Lung microvascular endothelial cell (primary cell): ENCODE data around the gene KNSTRN. TPM values are rescaled to one million over a fixed set of nuclear protein-coding genes. Genes with fewer than 3 reads are reported as not detected.

Source experiments
- DNase-seq, 2 donors: peaks; one replicate each; pipeline versions ENCODE4 v3.0.0 to v3.0.0-alpha.2; 2010; ENCODE audit warnings: low read depth in 2 of 2
- total RNA-seq: library from RNA; depleted of rRNA; stranded (reverse); fragments of >200 nt; gene quantifications from 2 replicates; pipeline ENCODE4 v1.2.1, GENCODE V29; 2014

Gene KNSTRN
- total RNA-seq, 1 donor from 2014 or later: 10.9 TPM

GRCh38 chr15:40345867-40346578 is 36.5 kb upstream of the KNSTRN start:
- DNase-seq: no peak

DNA sequence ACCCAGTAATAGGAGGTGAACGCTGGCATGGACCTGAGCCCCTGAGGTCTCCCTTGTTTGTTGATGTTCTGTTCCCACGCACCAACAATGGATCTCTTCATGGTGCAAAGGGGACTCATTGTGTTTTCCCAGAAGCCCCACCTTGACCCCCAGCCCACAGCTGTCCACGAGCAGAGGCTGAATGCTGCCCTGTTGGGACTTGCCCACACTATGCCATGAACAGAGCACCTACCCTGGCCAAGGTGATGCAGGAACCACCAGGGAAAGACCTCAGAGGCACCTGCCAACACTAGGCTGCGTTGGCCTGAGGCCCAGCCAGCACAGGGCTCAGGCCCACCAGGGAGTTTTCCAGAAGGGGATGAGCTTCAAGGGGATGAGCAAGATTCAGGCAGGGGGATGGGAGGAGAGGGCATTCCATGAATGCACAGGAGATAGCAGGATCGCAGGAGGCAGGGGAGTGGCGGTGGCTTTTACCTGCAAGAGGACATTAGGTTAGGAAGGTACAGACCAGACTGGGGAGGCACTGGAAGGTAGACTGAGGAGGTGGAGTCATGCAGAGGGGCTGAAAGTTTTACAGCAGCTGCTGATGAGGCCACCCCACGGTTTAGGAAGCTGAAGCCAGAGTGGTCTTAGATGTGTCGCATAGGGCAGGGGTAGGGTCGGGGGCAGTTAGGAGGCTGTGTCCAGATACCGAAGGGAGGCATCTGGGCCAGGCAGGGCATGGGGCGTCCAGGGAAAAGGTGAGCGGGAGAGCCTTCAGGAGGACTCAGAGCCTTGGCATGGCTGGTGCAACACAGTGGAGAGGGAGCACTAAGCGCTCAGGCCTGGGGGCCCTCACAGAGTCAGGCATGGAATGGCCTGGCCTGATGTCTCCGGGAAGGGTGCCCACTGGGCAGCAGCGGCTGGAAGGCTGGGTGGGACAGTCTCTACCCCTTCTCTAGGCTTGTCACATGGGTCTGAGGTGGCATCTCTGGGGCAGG is 35.7 kb upstream of the KNSTRN start:
- DNase-seq: no peak

- no peak for DNase-seq
Measured at GRCh38 chr15:40347559-40348473, 34.7 kb upstream of the KNSTRN start.

- no peak for DNase-seq
Measured at GRCh38 chr15:40348474-40348870, 34.0 kb upstream of the KNSTRN start.

DNA sequence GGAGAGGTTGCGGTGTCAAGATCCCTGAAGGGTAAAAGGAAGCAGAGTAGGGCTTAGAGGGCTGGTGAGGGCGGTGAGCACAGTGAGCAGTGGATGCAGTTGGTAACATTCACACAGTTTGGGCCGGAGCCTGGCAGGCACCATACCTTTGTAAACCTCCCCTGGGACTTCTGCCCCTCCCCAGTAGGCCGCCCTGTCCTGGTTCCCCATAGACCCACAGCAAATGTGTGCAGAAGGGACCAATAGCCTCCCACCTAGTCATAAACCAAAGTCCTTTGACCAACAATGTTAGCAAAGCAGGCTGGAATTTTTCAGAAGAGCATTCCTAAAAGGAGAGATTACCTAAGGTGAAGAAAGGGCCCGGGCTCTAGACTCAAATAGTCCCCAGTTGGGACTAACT is 33.4 kb upstream of the KNSTRN start:
- no peak for DNase-seq

DNA sequence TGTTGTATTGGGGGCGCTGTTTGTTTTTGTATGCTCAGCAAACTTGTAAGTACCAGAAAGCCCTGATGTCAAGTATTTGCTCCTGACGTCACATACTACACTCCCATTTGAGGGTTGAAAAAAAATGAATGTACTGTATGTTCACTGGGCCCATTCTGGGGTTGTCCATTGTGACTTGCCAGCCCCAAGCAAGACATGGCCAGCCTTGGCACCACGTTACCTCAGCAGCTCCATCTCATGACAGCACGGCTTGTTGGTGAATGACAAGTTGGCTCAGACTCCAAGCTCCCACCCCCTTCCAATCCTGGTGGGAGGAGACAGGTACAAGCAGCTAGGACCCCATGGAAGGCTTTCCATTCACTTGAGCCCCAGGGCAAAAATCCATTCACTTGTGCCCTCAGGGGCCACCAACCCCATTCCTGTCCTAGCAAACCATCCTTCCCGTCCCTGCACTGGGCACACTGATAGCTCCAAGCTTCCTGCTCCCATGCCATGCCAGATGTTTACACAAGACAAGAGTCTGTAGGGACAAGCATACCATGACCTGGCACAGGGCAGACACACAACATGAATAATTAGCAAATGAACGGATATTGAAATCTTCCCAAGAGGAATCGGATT is 30.1 kb upstream of the KNSTRN start:
- no peak for DNase-seq

- DNase-seq: no peak
Measured at GRCh38 chr15:40353697-40354096, 28.8 kb upstream of the KNSTRN start.

DNA sequence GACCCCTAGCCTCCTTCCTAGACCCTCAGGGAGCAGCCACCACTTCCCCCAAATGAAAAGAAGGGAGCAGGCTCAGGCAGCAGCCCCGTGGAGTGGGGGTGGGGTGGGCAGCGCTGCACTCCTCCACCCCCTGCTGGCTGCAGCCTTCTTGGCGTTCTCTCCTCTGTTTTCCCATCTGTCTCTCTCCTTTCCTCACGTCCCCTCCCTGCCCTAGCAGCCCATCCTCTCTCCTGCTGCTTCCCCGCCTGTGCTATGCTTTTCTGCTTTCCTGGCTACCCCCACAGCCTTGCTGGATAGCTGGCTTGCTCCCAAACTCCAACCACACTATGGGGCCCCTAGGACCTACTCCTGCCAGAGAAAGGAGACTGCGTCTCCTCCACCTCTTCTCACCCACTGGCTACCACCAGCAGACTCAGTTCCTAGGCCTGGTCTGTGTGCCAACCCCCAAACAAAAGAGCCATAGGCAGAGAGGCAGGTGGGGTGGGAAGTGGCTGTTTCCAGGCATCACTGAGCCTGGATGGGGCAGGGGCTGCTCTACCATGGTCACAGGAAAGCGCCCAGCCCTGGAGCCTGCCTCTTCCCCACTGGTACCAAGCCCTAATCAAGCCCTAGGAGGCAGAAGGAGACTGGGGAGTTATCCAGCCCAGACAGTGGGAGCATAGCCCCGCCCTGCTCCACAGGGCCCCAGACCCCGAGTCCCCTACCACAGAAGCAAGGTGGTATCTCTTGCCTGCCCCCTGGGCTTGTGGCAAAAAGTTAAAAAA is 27.9 kb upstream of the KNSTRN start:
- peak; percentile 27 to 46 for DNase-seq

GRCh38 chr15:40355976-40356585 is 26.4 kb upstream of the KNSTRN start:
- no peak for DNase-seq

DNA sequence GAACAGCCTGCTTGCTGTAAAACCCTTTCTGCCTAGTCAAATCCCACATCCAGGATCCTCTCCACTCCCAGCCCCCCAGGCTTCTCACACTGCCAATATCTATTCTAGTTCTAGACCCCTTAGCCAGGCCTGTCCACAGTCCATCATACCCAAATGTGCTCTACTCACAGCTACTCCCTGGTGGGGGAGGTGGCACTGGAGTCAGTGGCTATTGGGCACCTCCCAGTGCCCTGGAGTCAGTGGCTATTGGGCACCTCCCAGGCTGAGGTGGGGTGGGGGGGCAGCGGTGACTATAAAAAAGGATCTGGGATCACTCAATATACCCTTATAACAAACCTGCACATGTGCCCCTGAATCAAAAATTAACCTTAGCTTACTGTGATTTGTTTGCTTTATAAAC is 25.3 kb upstream of the KNSTRN start:
- DNase-seq: no peak

GRCh38 chr15:40357723-40358470 is 24.6 kb upstream of the KNSTRN start, which contains the start of gene DISP2:
Gene DISP2, plus strand, starts transcription at chr15:40358219. Its CDS starts 103 bp downstream, at chr15:40358322.
- DNase-seq: peak; percentile 79 to 84

- DNase-seq: no peak
Measured at GRCh38 chr15:40358471-40359353, 23.8 kb upstream of the KNSTRN start.

GRCh38 chr15:40360015-40360414 is 22.5 kb upstream of the KNSTRN start:
- DNase-seq: no peak

DNA sequence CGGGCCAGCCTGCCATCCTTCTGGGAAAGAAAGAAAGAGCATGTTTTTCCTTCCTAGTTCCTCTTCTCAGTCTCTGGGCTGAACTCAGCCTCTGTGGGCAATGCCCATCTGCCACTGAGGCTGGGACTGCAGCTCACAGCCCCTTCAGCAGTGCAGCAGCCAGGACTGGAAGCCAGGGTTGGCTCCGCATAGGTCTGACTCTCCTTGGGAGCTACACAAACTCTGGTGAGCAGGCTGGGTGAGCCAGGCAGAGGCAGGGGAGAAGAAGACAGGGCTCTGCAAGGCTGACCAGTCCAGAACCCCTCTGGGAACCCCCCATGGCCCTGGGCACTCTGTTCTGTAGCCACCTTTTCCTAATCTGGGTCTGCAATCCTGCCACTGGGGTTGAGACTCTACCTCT is 20.9 kb upstream of the KNSTRN start:
- DNase-seq: no peak

DNA sequence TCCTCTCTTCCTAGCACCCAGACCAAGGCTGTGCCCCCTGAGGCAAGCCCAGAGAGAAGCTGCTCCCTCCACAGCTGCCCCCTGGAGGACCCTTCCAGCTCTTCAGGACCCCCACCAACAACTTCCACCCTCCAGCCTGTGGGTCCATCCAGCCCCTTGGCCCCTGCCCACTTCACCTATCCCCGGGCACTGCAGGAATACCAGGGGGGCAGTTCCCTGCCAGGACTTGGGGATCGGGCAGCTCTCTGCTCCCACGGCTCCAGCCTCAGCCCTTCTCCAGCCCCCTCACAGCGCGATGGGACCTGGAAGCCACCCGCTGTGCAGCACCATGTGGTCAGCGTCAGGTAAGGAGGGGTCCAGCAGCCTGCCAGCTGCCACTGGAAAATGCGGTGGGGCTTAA is 18.9 kb upstream of the KNSTRN start:
- DNase-seq: no peak

- no peak for DNase-seq
Measured at GRCh38 chr15:40364251-40364650, 18.3 kb upstream of the KNSTRN start.

DNA sequence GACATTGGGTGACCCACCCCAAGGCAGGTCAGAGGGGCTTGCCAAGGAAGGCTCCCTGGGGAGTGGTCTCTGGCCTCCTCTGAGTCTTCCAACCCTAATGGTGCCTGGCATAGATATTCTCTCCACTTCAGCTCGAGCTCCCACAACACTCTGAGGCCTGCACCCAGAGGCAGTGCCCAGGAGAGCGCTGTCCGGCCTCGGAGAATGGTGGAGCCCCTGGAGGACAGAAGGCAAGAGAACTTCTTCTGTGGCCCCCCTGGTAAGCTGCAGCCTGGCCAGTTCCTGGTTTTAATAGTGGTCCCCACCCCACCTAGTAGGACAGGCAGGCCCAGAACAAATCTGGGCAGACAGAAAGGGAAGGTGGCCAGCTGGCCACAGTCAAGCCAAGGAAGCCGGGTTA is 17.5 kb upstream of the KNSTRN start:
- no peak for DNase-seq
